OCI-LY7 (cell line): Measurements from ENCODE around the gene LINGO3. TPM values are rescaled to one million over a fixed set of nuclear protein-coding genes. Genes with fewer than 3 reads are reported as not detected.

Experiments
- BruUV-seq: library from RNA; stranded (reverse); fragments of 400-500 nt; replicated peaks from 2 replicates; lab custom pipeline; 2021; lab: Mats Ljungman, UMichigan
- CTCF ChIA-PET: fragments of 300-600 bp; sonication (Branson Sonifier 250); formaldehyde crosslinking; loops from one replicate; lab custom pipeline; 2022; ENCODE audit warnings: antibody characterized with exemption; ENCODE audit not compliant: unreplicated experiment; lab: Charles Lee
- POLR2A ChIA-PET: fragments of 300-600 bp; sonication (Branson Sonifier 250); formaldehyde crosslinking; loops from one replicate; lab custom pipeline; 2022; ENCODE audit warnings: antibody characterized with exemption; lab: Charles Lee
- DNase-seq: peaks from one replicate; pipeline ENCODE4 v3.0.0-alpha.2; 2015; ENCODE audit warnings: low spot score
- H2AFZ ChIP-seq: fragments of 200-600 bp; sonication (generic), shearing (Covaris generic); 2 replicates; pipeline ENCODE4 v1.6.1; 2014; ENCODE audit warnings: mild to moderate bottlenecking, antibody characterized with exemption, low read length, moderate library complexity
- H3K27ac ChIP-seq: fragments of 200-600 bp; sonication (generic); 2 replicates; pipeline ENCODE4 v1.5.1; 2014; ENCODE audit warnings: mixed run types, low read depth, mild to moderate bottlenecking, moderate library complexity, low read length, inconsistent platforms; ENCODE audit not compliant: poor library complexity, severe bottlenecking
- H3K36me3 ChIP-seq: fragments of 200-600 bp; sonication (generic); 2 replicates; pipeline ENCODE4 v1.6.1; 2014; ENCODE audit warnings: mild to moderate bottlenecking, antibody characterized with exemption, low read length, moderate library complexity, mixed read lengths; ENCODE audit not compliant: insufficient read depth
- H3K4me1 ChIP-seq: fragments of 200-600 bp; sonication (generic); 2 replicates; pipeline ENCODE4 v1.5.1; 2014; ENCODE audit warnings: mild to moderate bottlenecking, low read length; ENCODE audit not compliant: insufficient read depth, poor library complexity, severe bottlenecking
- H3K4me2 ChIP-seq: fragments of 200-600 bp; sonication (generic); 2 replicates; pipeline ENCODE4 v1.6.1; 2014; ENCODE audit warnings: mild to moderate bottlenecking, low read length
- H3K4me3 ChIP-seq: fragments of 200-600 bp; sonication (generic); 2 replicates; pipeline ENCODE4 v1.5.1; 2014; ENCODE audit warnings: mild to moderate bottlenecking, low read depth, low read length; ENCODE audit not compliant: poor library complexity, severe bottlenecking
- H3K79me2 ChIP-seq: fragments of 200-600 bp; sonication (generic); 2 replicates; pipeline ENCODE4 v1.6.1; 2016; ENCODE audit warnings: low read depth, mild to moderate bottlenecking, low read length, moderate library complexity, mixed read lengths; ENCODE audit not compliant: insufficient read depth
- H3K9me2 ChIP-seq: fragments of 200-600 bp; sonication (generic); 2 replicates; pipeline ENCODE4 v1.6.1; 2016; ENCODE audit warnings: mild to moderate bottlenecking, low read length, mixed read lengths; ENCODE audit not compliant: insufficient read depth
- H3K9me3 ChIP-seq: fragments of 200-600 bp; sonication (generic); 2 replicates; pipeline ENCODE4 v1.6.1; 2014; ENCODE audit warnings: mild to moderate bottlenecking, mixed run types, low read length, mixed read lengths
- H4K20me1 ChIP-seq: fragments of 200-600 bp; sonication (generic); 2 replicates; pipeline ENCODE4 v1.6.1; 2014; ENCODE audit warnings: mild to moderate bottlenecking, antibody characterized with exemption, low read length, moderate library complexity, mixed read lengths; ENCODE audit not compliant: insufficient read depth
- CTCF ChIP-seq: fragments of 200-600 bp; sonication (generic); conservative IDR thresholded peaks from 2 replicates; pipeline ENCODE4 v1.5.1; 2014; ENCODE audit warnings: mild to moderate bottlenecking, antibody characterized with exemption, low read length, moderate library complexity, mixed read lengths
- EZH2phosphoT487 ChIP-seq: fragments of 200-600 bp; sonication (generic); IDR thresholded peaks from 2 replicates; pipeline ENCODE4 v1.6.1; 2018; ENCODE audit warnings: low read depth, borderline replicate concordance, mild to moderate bottlenecking, mixed run types, antibody characterized with exemption, low read length, moderate library complexity, mixed read lengths
- intact Hi-C: fragments of 100-400 bp; cut with micrococcal nuclease; formaldehyde crosslinking; loops from one replicate; pipeline ENCODE4 v1.10.0; 2022; ENCODE audit not compliant: unreplicated experiment
- total RNA-seq, 2 experiments: library from RNA; depleted of rRNA in 1 of 2; stranded (reverse); fragments of >200 nt in 1 of 2; shearing (Covaris generic) in 1 of 2; gene quantifications; 2 replicates each; pipeline ENCODE4 v1.2.3, GENCODE V29; 2014 to 2022

Gene LINGO3
- total RNA-seq, 2 experiments from 2014 or later: 0.13 to 0.38 TPM

DNA sequence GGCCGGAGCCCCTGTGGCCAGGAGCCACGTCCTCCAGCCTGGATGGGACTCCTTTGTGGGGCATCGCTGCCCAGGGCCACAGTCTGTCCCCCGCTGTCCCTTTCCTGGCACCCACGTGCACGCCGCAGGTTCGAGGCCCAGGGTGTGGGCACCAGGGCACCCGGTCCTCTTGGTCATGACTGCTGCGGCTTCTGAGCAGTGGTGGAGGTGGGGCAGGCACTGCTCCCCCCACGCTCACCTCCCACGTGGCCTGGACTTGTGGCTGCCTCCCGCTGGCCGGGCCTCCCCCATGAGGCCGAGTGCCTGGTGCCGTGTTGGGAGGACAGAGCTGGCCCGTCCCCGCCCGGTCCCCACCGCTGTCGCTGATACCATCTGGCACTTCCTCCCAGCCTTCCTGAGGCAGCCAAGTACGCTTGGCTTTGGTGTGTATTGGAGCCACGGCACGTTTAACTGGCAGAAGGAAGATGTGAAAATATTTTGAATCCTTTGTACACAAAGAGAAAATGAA, 33.3 kb upstream of the LINGO3 start:
- Histone ChIP-seq H3K79me2 (no peaks in the 10 kb centered on the region), H3K36me3 (peaks cover 33% of the 10 kb centered on the region)

GRCh38 chr19:2340496-2341243, 32.7 kb upstream of the LINGO3 start:
- BruUV-seq: no TSS peak
- intact Hi-C loops: no loop called here
- Histone ChIP-seq H3K79me2 (peaks cover 4% of the 10 kb centered on the region; the same call in 1 of the 2 replicates), H3K9me3 (no peaks in the 10 kb centered on the region), H4K20me1 (no peaks in the 10 kb centered on the region), H3K27ac (no peak overlapping the region), H3K4me2 (no peak overlapping the region), H3K36me3 (peaks cover 35% of the 10 kb centered on the region), H3K4me3 (no peak overlapping the region), H2AFZ (no peak overlapping the region), H3K4me1 (no peaks in the 10 kb centered on the region), H3K9me2 (no peaks in the 10 kb centered on the region)
- no peak for TF ChIP-seq CTCF
- no peak for TF ChIP-seq EZH2phosphoT487
- no peak for DNase-seq
- CTCF ChIA-PET: no interaction called here
- POLR2A ChIA-PET: no interaction called here

More for the DNA sequence above, 33.3 kb upstream of the LINGO3 start:
- Histone ChIP-seq H3K4me1 (no peaks in the 10 kb centered on the region), H3K4me3 (no peak overlapping the region), H2AFZ (no peak overlapping the region), H3K9me3 (no peaks in the 10 kb centered on the region), H3K27ac (no peak overlapping the region), H3K9me2 (no peaks in the 10 kb centered on the region), H4K20me1 (no peaks in the 10 kb centered on the region), H3K4me2 (no peak overlapping the region)
- intact Hi-C loops: no loop called here
- DNase-seq: no peak
- no peak for TF ChIP-seq CTCF
- no peak for TF ChIP-seq EZH2phosphoT487
- ChIA-PET CTCF (no interaction called here), POLR2A (no interaction called here)
- no TSS peak for BruUV-seq
